Body of pancreas (tissue), 4 donors: ENCODE measurements around the gene CCDC137.

Experiments used
- POLR2A ChIP-seq, 3 donors: fragments of 450-650 bp; IDR thresholded peaks; one replicate each; pipeline ENCODE4 v1.6.1; 2016; ENCODE audit warnings: antibody characterized with exemption in 3 of 3, mild to moderate bottlenecking in 2 of 3
- TF ChIP-seq, protein P1 (sequence below), 7 experiments: fragments of 450-650 bp in 4 of 7; fragments of 200-600 bp in 3 of 7; sonication (generic) in 3 of 7; IDR thresholded peaks; one replicate each; pipeline ENCODE4 v1.5.1; 2016 to 2019; ENCODE audit warnings: antibody characterized with exemption in 7 of 7

DNA sequence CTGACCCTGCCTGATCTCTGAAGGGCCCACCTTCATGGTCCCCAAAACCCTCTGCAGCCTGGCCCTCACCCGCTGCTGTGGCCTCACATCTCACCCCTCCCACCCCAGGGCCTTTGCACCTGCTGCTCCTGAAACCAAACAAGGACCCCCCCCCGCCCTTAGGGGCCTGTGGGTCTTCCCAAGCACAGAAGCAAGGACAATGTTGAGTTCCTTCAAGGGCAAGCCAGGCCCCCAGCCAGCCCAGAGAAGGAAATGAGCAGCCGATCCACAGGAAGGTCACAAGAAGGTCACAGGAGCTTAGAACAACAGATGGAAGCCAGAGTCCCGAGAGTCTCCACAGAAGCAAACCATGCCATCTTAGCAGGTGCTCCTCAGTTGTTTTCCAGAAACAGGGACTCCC is 9.7 kb upstream of the CCDC137 start:
- TF ChIP-seq, protein P1, sequence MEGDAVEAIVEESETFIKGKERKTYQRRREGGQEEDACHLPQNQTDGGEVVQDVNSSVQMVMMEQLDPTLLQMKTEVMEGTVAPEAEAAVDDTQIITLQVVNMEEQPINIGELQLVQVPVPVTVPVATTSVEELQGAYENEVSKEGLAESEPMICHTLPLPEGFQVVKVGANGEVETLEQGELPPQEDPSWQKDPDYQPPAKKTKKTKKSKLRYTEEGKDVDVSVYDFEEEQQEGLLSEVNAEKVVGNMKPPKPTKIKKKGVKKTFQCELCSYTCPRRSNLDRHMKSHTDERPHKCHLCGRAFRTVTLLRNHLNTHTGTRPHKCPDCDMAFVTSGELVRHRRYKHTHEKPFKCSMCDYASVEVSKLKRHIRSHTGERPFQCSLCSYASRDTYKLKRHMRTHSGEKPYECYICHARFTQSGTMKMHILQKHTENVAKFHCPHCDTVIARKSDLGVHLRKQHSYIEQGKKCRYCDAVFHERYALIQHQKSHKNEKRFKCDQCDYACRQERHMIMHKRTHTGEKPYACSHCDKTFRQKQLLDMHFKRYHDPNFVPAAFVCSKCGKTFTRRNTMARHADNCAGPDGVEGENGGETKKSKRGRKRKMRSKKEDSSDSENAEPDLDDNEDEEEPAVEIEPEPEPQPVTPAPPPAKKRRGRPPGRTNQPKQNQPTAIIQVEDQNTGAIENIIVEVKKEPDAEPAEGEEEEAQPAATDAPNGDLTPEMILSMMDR (IDR thresholded peaks at IDR 0.05) = no peak
- TF ChIP-seq POLR2A (IDR thresholded peaks at IDR 0.05) = no peak
